ENCODE measurements around the gene ZNF605. TPM values are rescaled to one million over a fixed set of nuclear protein-coding genes. Genes with fewer than 3 reads are reported as not detected.
"Not testable (repeated sequence)": the region's sequence is repeated elsewhere in the genome, so short reads cannot be mapped to it uniquely, and the experiment has no call there.

Gene ZNF605
- total RNA-seq, 2 donors from 2014 or later = 4.5 to 9.9 TPM

DNA sequence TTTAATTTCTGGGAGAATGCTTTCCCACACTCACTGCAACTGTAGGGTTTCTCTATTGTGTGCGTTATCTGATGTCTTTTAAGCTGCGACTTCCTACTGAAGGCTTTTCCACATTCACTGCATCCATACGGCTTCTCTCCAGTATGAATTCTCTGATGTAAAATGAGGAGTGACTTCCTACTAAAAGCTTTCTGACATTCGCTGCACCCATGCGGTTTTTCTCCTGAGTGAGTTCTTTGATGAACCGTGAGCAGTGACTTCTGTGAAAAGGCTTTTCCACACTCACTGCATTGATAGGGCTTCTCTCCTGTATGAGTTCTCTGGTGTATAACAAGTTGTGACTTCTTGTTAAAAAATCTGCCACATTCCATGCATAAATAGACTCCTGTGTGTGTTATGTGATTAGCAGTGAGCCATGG, 29.7 kb downstream of the ZNF605 start:
- no peak for DNase-seq (ENCODE audit: low spot score in 2 of 2)
- no peak overlapping the region for H3K27ac Mint-ChIP-seq
- H3K36me3 Mint-ChIP-seq = peaks cover 77 to 85% of the 10 kb centered on the region in 2 donors
- H3K9me3 Mint-ChIP-seq = peaks cover 60 to 63% of the 10 kb centered on the region in 2 donors
- no peak for ATAC-seq

GRCh38 chr12:132925597-132926414, 30.3 kb downstream of the ZNF605 start:
- DNase-seq (ENCODE audit: low spot score in 2 of 2) = no peak
- peaks cover 61 to 64% of the 10 kb centered on the region in 2 donors for H3K9me3 Mint-ChIP-seq
- no peak for ATAC-seq
- H3K27ac Mint-ChIP-seq = no peak overlapping the region
- H3K36me3 Mint-ChIP-seq = peaks cover 76 to 85% of the 10 kb centered on the region in 2 donors

- no peak for DNase-seq (ENCODE audit: low spot score in 2 of 2)
- ATAC-seq = no peak
- H3K36me3 Mint-ChIP-seq = peaks cover 65 to 73% of the 10 kb centered on the region in 2 donors
- peaks cover 52 to 58% of the 10 kb centered on the region in 2 donors for H3K9me3 Mint-ChIP-seq
- H3K27ac Mint-ChIP-seq = no peak overlapping the region
These were observed 31.8 kb downstream of the ZNF605 start for GRCh38 chr12:132924356-132924755.

- H3K36me3 Mint-ChIP-seq = peaks cover 65 to 69% of the 10 kb centered on the region in 2 donors
- no peak for DNase-seq (ENCODE audit: low spot score in 2 of 2)
- peaks cover 48 to 59% of the 10 kb centered on the region in 2 donors for H3K9me3 Mint-ChIP-seq
- no peak overlapping the region for H3K27ac Mint-ChIP-seq
- ATAC-seq = no peak
These were observed 32.7 kb downstream of the ZNF605 start for GRCh38 chr12:132923356-132923909.

DNA sequence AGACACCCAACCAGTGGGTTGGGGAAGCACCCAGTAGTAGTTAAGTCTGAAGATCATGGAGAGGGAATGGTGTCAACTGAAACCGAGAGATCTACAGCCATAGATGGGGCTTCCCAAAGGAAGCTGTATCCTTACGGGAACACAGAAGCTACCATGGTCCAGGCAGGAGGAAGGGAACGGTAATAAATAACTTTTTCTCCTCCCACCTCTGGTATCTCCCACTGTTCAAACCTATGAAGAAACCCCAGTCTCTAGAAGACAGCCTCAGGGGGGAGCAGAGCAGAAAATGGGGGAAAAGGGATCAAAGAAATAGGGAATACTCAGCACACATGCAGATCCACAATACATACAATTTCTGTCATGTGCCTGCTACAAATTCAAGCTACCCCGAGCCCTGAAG, 33.4 kb downstream of the ZNF605 start:
- no peak for DNase-seq (ENCODE audit: low spot score in 2 of 2)
- peaks cover 56 to 66% of the 10 kb centered on the region in 2 donors for H3K9me3 Mint-ChIP-seq
- peaks cover 72 to 76% of the 10 kb centered on the region in 2 donors for H3K36me3 Mint-ChIP-seq
- no peak for ATAC-seq
- H3K27ac Mint-ChIP-seq = no peak overlapping the region

- Mint-ChIP-seq H3K9me3 (peaks cover 52 to 62% of the 10 kb centered on the region in 2 donors), H3K27ac (no peak overlapping the region), H3K36me3 (peaks cover 69 to 75% of the 10 kb centered on the region in 2 donors)
- ATAC-seq (no peak), DNase-seq (ENCODE audit: low spot score in 2 of 2) (no peak)
These were observed 34.4 kb downstream of the ZNF605 start for GRCh38 chr12:132921685-132922084.

- H3K27ac Mint-ChIP-seq = no peak overlapping the region
- peaks cover 38 to 53% of the 10 kb centered on the region in 2 donors for H3K9me3 Mint-ChIP-seq
- DNase-seq (ENCODE audit: low spot score in 2 of 2) (no peak), ATAC-seq (no peak)
- H3K36me3 Mint-ChIP-seq = peaks cover 58 to 71% of the 10 kb centered on the region in 2 donors
These were observed 37.4 kb downstream of the ZNF605 start for GRCh38 chr12:132918680-132919079.

- peaks cover 16 to 23% of the 10 kb centered on the region in 2 donors for H3K9me3 Mint-ChIP-seq
- H3K27ac Mint-ChIP-seq = peak overlapping the region; percentile 44 to 91
- H3K36me3 Mint-ChIP-seq = peaks cover 22 to 39% of the 10 kb centered on the region in 2 donors
- DNase-seq (ENCODE audit: low spot score in 2 of 2) = no peak
- no peak for ATAC-seq
These were observed 47.1 kb downstream of the ZNF605 start for GRCh38 chr12:132909030-132909368.

DNA sequence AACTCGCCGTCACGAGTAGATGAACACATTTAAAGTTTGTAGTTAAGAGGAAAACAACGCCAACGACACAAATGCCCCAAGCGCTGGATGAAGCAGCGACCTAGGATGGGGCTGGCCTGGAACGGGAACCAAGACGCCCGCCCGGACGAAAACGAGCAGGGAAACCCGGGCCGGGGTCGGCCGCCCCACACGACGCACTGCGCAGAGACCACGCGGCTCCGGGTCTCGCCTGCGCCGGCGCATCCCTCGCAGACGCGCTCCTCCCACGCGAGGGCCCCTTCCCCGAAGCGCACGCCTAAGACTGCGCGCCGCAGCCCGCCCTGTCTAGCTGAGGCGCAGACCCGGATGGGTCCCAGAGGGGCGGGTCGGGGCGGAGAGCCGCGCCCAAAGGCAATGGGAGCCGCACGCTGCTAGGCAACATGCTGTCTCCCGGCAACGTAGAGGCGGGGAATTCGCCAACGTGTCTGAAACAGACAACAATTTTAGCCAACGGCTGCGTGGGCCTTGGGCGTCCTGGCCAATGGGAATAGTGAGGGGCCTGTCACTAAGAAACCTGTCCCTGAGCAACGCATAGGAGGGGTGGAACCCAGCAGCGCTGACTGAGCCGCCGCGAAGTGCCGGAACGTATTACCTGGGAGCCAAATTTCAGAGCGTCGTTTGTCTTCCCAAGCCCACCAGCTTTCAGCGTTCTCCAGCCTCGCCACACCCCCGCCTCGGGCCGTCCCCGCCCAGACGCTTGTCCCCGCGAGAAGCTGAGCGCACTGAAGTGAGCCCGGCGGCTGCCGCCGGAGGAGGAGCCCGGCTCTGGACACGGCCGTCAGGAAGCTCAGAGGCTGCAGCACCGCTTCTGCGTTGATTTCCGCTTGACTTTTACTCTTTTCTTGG, 47.7 kb downstream of the ZNF605 start:
- DNase-seq (ENCODE audit: low spot score in 2 of 2) = peak; percentile 95 to 98
- Mint-ChIP-seq H3K27ac (peak overlapping the region; percentile 52 to 91), H3K9me3 (peaks cover 10 to 17% of the 10 kb centered on the region in 2 donors), H3K36me3 (peaks cover 16 to 36% of the 10 kb centered on the region in 2 donors)
- peak; percentile 94 for ATAC-seq

DNA sequence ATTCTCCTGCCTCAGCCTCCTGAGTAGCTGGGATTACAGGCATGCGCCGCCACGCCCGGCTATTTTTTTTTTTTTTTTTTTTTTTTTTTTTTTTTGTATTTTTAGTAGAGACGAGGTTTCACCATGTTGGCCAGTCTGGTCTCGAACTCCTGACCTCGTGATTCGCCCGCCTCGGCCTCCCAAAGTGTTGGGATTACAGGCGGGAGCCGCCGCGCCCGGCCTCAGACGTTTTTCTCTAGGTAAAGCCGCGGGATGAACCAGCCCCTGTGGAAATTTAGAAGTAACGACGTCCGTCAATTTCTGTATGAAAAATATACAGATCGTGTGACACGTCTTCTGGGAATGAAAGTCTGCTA, 48.3 kb downstream of the ZNF605 start:
- H3K36me3 Mint-ChIP-seq = peaks cover 14 to 34% of the 10 kb centered on the region in 2 donors
- peak overlapping the region; percentile 52 to 91 for H3K27ac Mint-ChIP-seq

DNA sequence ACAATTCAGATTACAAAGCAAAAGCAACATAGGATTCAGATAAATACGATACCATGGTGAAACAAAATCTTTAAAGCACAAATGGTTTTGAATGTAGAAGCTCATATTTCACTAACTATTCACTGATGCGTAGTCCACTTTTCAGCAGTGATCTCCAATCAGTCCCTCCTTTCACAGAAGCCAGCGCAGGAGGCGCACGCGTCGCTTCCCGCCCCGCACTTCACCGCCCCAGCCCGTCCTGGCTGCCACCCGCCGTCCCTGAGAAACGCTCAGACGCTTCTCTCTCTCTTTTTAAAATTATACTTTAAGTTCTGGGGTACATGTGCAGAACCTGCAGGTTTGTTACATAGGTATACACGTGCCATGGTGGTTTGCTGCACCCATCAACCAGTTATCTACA, 48.9 kb downstream of the ZNF605 start:
- DNase-seq (ENCODE audit: low spot score in 2 of 2) (no peak), ATAC-seq (no peak)
- H3K27ac Mint-ChIP-seq = no peak overlapping the region
- H3K36me3 Mint-ChIP-seq = peaks cover 14 to 30% of the 10 kb centered on the region in 2 donors
- H3K9me3 Mint-ChIP-seq = peaks cover 10 to 11% of the 10 kb centered on the region in 2 donors

More for the DNA sequence above, 48.3 kb downstream of the ZNF605 start:
- not testable (repeated sequence) for DNase-seq (ENCODE audit: low spot score in 2 of 2); ATAC-seq
- H3K9me3 Mint-ChIP-seq = peaks cover 10 to 15% of the 10 kb centered on the region in 2 donors

- H3K36me3 Mint-ChIP-seq = peaks cover 0 to 16% of the 10 kb centered on the region in 2 donors
- ATAC-seq = peak in 1 of 2 donors; percentile 21
These were observed 51.3 kb downstream of the ZNF605 start for GRCh38 chr12:132904718-132905328.

DNA sequence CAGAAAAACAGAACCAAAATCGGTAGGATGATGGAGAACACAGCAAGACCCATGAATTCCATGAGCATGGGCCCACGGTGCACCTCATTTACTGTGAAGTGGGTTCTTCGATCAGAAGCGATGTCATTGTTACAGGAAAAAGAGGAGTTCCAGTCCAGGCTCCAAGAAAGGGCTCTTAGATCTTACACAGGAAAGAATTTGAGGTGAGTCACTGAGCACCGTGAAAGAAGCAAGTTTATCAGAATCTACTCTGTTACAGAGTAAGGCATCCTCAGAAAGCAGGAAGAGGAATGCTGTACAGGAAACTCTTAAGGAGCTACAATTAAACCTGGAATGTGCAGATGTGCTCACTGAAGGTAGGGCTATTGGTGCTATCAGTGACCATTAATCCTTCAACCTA, 57.1 kb downstream of the ZNF605 start:
- DNase-seq (ENCODE audit: low spot score in 2 of 2) (no peak), ATAC-seq (no peak)
- Mint-ChIP-seq H3K9me3 (no peaks in the 10 kb centered on the region), H3K36me3 (peaks cover 0 to 9% of the 10 kb centered on the region in 2 donors), H3K27ac (no peak overlapping the region)

More at GRCh38 chr12:132904718-132905328, 51.3 kb downstream of the ZNF605 start:
- peak overlapping the region; percentile 86 to 88 for H3K27ac Mint-ChIP-seq
- H3K9me3 Mint-ChIP-seq = no peaks in the 10 kb centered on the region
- DNase-seq (ENCODE audit: low spot score in 2 of 2) = peak; percentile 91 to 96

DNA sequence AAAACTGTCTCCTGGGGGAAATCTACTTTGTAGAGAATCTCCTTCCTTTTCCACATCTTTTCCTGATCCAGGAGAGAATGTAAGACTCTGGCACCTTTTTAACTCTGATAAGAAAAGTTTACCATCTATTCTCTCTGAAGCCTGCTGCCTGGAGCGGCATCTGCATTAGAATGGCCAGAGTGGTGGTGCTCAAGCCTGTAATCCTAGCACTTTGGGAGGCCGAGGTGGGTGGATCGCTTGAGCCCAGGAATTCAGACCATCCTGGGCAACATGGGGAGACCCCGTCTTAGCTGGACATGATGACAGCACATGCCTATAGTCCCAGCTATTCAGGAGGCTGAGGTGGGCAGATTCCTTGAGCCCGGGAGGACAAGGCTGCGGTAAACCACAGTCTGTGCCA, 67.3 kb downstream of the ZNF605 start:
- H3K9me3 Mint-ChIP-seq = peaks cover 0 to 15% of the 10 kb centered on the region in 2 donors

DNA sequence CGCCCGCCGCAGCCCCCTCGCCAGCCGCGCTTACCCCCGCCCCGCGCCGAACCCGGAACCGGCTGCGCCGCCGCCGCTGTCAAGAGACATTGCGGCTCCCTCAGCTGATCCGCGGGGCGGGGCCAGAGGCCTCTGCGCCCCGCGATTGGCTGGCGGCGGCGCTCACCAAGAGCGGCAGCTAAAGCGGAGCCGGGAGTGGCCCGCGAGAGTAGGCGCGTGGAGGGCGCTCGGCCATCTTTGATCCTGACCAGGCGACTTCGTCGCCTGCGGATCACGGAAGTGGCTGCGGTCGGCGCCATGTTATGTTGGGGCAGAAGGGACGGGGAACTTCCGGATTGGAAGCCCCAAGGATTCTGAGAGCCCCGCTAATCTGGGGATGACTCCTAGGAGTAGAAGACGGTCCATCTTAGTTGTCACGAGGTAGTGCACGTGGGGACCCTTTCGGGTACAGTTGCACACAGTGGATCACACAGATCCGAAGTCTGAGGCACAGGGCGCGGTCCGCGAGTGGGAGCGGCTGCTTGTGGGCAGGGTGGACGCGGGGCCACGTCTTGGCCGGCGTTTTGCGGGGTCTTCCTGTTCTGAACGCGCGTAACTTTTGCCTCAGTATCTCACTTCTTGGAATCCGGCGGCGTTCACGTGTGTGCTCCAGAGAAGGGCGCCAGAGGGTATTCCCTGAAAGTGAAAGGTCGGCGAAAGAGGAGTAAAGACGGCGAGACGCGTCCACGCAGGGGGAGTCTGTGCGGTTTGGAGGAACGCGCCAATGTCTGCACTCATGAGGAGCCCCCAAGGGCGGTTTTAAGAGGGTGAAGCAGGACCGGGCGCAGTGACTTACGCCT, 68.4 kb downstream of the ZNF605 start, which contains the start of gene CHFR:
Gene CHFR, minus strand, starts transcription at position 93 of the 839 bp plus-strand sequence. CDS start 277 bp downstream, outside the sequence.
- ATAC-seq (peak; percentile 97 to 98), DNase-seq (ENCODE audit: low spot score in 2 of 2) (peak; percentile 90 to 98)
- Mint-ChIP-seq H3K9me3 (peaks cover 0 to 15% of the 10 kb centered on the region in 2 donors), H3K36me3 (peaks cover 16 to 50% of the 10 kb centered on the region in 2 donors), H3K27ac (peak within 1 kb of the TSS; percentile 100)

More for the DNA sequence above, 67.3 kb downstream of the ZNF605 start:
- Mint-ChIP-seq H3K27ac (peak overlapping the region; percentile 65 to 100), H3K36me3 (peaks cover 16 to 50% of the 10 kb centered on the region in 2 donors)
- ATAC-seq (no peak), DNase-seq (ENCODE audit: low spot score in 2 of 2) (no peak)
